ENCODE results near the gene PTPRCAP.
A peak's percentile ranks its signal among the peaks of the same experiment; 100 is the strongest.

Gene PTPRCAP

DNA sequence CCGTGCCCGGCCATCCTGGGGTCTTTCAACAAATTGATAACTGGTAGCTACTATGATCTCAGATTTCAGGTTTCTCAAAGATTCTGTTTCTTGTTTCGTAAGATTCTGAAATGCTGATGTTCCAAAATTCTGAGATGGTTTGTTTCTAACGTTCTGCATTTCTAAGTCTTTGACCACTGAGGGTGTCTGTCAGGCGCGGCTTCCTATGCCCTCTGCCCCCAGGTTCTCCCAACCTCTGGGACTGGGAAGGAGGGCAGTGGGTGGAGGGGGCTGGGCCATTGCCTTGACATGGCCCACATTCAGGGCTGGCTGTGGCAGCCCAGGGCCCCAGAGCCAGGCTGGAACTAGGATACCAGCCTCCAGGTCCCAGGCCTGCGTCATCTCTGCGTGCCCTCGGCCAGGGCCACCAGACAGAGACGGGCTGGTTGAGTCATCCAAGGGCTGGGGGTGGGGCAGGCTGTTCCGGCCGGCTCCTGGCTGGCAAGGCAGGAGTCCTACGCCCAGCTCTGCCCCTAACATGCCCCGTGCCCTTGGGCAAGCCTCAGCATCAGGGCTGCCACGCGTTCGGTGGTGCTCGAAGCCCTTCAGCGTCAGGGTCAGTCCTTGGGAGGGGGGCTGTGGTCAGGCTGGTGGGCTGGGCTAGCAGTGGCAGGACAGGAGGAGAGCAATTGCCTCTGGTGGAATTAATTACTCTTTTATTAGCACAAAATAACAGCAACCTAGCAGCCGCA is 26.4 kb upstream of the PTPRCAP start:
- Histone ChIP-seq H3K4me3 (ENCODE audit: low read depth in 1 of 2, low read length in 2 of 2) (peak overlapping the region; percentile 34 to 74), H3K4me1 (ENCODE audit: insufficient read depth, low read length) (peaks cover 33% of the 10 kb centered on the region), H3K36me3 (ENCODE audit: insufficient read depth, low read length) (no peaks in the 10 kb centered on the region), H3K9me3 (ENCODE audit: low read length) (no peaks in the 10 kb centered on the region), H3K27me3 (ENCODE audit: control insufficient read depth in 1 of 2, insufficient read depth in 2 of 2, low read length in 2 of 2) (no peaks in the 10 kb centered on the region), H3K27ac (ENCODE audit: low read depth, low read length) (peak overlapping the region; percentile 84), H3K9ac (ENCODE audit: low read length) (peak overlapping the region; percentile 76)

DNA sequence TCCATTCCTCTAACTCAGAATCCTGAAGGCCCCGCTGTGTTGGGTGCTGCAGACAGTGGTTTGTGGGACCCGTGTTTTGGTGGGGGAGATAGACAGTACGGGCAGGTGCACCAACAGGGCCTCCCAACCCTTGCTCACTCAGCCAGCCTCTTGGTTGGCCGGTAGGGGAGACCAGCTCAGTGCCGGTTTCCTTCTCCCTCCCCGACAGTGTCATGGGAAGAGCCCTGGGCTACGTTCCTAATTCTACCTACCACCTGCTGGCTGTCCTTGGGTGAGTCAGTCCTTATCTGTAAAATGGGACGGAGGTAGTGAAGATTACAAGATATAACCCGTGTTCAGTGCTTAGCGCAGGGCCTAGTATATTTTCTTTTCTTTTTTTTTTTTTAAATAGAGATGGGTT is 25.7 kb upstream of the PTPRCAP start:
- no peaks in the 10 kb centered on the region for H3K9me3 ChIP-seq (ENCODE audit: low read length)
- no peaks in the 10 kb centered on the region for H3K36me3 ChIP-seq (ENCODE audit: insufficient read depth, low read length)
- no peak overlapping the region for H3K27ac ChIP-seq (ENCODE audit: low read depth, low read length)
- H3K27me3 ChIP-seq (ENCODE audit: control insufficient read depth in 1 of 2, insufficient read depth in 2 of 2, low read length in 2 of 2), result no peaks in the 10 kb centered on the region
- H3K4me1 ChIP-seq (ENCODE audit: insufficient read depth, low read length), result peaks cover 31% of the 10 kb centered on the region
- no peak overlapping the region for H3K4me3 ChIP-seq (ENCODE audit: low read depth in 1 of 2, low read length in 2 of 2)
- no peak overlapping the region for H3K9ac ChIP-seq (ENCODE audit: low read length)

DNA sequence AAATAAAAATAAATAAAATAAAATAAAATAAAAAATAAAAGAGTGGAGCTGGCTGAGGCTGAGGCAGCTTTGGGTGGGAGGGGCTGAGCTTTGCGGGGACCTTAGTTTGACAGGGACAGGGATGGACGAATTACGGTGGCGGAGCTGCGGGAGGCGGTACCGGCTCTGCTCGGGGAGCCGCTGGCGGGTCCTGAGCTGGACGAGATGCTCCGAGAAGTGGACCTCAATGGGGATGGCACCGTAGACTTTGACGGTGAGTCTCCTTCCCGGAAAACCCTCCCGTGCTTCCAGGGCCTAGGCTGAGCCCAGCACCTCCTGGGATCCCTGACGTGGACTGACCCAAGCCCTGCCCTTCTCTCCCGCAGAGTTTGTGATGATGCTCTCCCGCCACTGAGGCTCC is 20.8 kb upstream of the PTPRCAP start:
- no peaks in the 10 kb centered on the region for H3K36me3 ChIP-seq (ENCODE audit: insufficient read depth, low read length)
- H3K9ac ChIP-seq (ENCODE audit: low read length), result no peak overlapping the region
- H3K27me3 ChIP-seq (ENCODE audit: control insufficient read depth in 1 of 2, insufficient read depth in 2 of 2, low read length in 2 of 2), result no peaks in the 10 kb centered on the region
- H3K9me3 ChIP-seq (ENCODE audit: low read length), result no peaks in the 10 kb centered on the region
- H3K4me1 ChIP-seq (ENCODE audit: insufficient read depth, low read length), result no peaks in the 10 kb centered on the region
- H3K27ac ChIP-seq (ENCODE audit: low read depth, low read length), result no peak overlapping the region
- H3K4me3 ChIP-seq (ENCODE audit: low read depth in 1 of 2, low read length in 2 of 2), result no peak overlapping the region

DNA sequence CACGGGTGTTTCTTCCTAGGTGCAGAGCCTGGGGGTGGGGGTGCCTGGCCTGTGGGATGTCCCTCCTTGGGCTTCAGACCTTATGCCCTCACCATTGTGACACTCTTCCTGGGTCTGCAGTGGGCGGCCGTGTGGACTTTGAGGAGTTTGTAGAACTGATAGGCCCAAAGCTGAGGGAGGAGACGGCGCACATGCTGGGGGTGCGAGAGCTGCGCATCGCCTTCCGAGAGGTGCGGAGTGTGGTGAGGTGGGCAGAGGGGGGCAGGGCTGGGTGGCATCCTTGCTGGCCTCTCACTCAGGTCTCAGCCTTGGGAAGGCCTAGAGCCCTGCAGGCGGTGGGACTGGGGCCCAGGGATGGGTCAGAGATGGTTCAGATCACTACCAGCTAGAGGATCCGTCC is 20.0 kb upstream of the PTPRCAP start:
- H3K9ac ChIP-seq (ENCODE audit: low read length), result no peak overlapping the region
- H3K36me3 ChIP-seq (ENCODE audit: insufficient read depth, low read length), result no peaks in the 10 kb centered on the region
- no peaks in the 10 kb centered on the region for H3K9me3 ChIP-seq (ENCODE audit: low read length)
- H3K4me3 ChIP-seq (ENCODE audit: low read depth in 1 of 2, low read length in 2 of 2), result no peak overlapping the region
- H3K27ac ChIP-seq (ENCODE audit: low read depth, low read length), result no peak overlapping the region
- H3K4me1 ChIP-seq (ENCODE audit: insufficient read depth, low read length), result no peaks in the 10 kb centered on the region
- H3K27me3 ChIP-seq (ENCODE audit: control insufficient read depth in 1 of 2, insufficient read depth in 2 of 2, low read length in 2 of 2), result no peaks in the 10 kb centered on the region

DNA sequence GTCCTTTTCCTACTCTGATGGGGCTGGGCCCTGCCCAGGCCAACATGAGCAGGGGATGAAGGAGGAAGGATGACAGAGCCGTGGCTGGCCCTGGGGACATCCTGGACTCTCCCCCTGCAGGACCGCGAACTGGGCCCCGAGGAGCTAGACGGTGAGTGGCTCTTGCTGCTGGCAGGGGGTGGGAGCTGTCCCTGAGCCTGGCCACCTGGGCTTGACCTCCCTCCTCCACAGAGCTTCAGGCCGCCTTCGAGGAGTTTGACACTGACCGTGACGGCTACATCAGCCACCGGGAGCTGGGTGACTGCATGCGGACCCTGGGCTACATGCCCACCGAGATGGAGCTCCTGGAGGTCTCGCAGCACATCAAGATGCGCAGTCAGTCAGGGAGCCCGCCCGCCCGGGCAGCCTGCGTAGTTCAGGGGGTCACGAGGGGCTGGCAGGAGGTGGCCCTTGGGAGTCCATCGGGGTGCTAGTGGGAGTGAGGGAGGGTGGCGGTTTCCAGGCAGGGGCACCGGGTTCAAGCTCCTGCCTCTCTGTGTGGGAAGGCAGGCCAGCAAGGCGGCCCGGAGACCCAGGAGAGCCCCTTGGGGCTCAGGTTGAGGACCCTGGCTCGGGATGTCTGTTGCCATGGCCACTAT is 18.7 kb upstream of the PTPRCAP start:
- Histone ChIP-seq H3K27me3 (ENCODE audit: control insufficient read depth in 1 of 2, insufficient read depth in 2 of 2, low read length in 2 of 2) (no peaks in the 10 kb centered on the region), H3K4me3 (ENCODE audit: low read depth in 1 of 2, low read length in 2 of 2) (no peak overlapping the region), H3K9me3 (ENCODE audit: low read length) (no peaks in the 10 kb centered on the region), H3K36me3 (ENCODE audit: insufficient read depth, low read length) (no peaks in the 10 kb centered on the region), H3K9ac (ENCODE audit: low read length) (no peak overlapping the region), H3K4me1 (ENCODE audit: insufficient read depth, low read length) (no peaks in the 10 kb centered on the region), H3K27ac (ENCODE audit: low read depth, low read length) (no peak overlapping the region)

DNA sequence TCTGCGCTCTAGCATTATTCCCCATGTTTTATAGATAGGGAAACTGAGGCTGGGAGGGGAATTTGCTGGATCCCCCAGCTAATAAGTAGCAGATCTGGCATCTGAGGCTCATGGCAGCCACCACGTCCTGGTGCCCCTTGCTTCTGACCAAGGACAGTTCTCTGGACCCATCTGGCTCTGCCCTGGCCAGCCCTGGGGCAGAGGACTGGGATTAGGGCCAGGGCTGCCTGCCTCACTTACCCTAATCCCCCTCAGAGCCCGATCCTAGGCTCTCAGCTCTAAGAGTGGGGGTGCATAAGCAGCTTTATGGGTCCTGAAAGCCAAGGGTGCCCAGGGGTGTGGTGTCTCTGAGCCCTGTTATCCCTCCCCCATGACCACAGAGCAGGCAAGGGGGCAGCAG is 17.6 kb upstream of the PTPRCAP start, which contains the start of gene CABP4:
Gene CABP4, plus strand, starts transcription at position 301 of the 400 bp plus-strand sequence. Its CDS starts 70 bp downstream, at position 371.
- no peak within 1 kb of the TSS for H3K4me3 ChIP-seq (ENCODE audit: low read depth in 1 of 2, low read length in 2 of 2)
- H3K27ac ChIP-seq (ENCODE audit: low read depth, low read length), result no peak within 1 kb of the TSS
- H3K4me1 ChIP-seq (ENCODE audit: insufficient read depth, low read length), result no peaks in the 10 kb centered on the region
- H3K9ac ChIP-seq (ENCODE audit: low read length), result no peak within 1 kb of the TSS
- no peaks in the 10 kb centered on the region for H3K9me3 ChIP-seq (ENCODE audit: low read length)
- no peaks in the 10 kb centered on the region for H3K27me3 ChIP-seq (ENCODE audit: control insufficient read depth in 1 of 2, insufficient read depth in 2 of 2, low read length in 2 of 2)
- no peaks in the 10 kb centered on the region for H3K36me3 ChIP-seq (ENCODE audit: insufficient read depth, low read length)

DNA sequence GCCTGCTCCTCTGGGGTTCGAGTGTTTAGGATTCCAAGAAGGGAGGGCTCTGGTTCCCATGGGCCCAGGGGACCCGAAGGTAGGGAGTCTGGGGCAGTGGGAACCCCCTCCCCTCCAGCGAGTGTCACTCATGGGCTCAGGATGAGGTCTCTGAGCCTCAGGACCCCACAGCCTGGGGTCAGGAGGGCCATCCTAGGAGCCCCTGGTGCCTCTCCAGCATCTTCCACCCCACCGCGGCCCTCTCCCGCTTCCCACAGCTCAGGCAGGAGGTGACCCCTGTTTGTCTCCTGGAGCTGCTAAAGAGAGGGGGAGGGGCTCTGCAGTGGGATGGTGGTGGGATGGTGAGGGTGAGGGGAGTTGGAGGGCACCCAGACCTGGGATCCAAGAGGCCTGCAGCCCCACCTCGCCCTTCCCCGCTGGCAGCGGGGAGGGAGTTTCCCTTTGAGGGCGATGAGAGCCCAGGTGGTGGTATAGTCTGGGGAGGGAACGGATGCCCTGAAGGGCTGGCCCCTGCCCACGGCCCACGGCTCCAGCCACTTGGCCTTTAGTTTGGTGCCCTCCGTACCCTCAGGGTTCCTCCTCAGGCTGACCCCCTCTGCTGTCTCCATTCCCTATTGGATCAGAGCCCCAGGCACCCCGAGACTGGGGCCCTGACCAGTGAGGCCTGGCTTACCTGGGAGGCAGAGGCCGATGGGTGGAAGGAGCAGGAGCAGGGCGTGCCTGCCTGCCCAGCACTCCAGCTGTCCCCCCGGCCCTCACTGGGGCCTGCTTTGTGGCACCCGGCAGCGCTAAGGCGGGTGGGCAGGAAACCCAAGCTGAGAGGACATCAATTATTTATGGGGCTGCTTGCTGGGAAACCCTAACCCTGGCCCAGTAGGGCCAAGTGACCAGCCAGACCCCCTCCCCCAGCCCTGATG is 16.6 kb upstream of the PTPRCAP start:
- Histone ChIP-seq H3K27ac (ENCODE audit: low read depth, low read length) (no peak overlapping the region), H3K27me3 (ENCODE audit: control insufficient read depth in 1 of 2, insufficient read depth in 2 of 2, low read length in 2 of 2) (no peaks in the 10 kb centered on the region), H3K36me3 (ENCODE audit: insufficient read depth, low read length) (no peaks in the 10 kb centered on the region), H3K4me1 (ENCODE audit: insufficient read depth, low read length) (no peaks in the 10 kb centered on the region), H3K9me3 (ENCODE audit: low read length) (no peaks in the 10 kb centered on the region), H3K4me3 (ENCODE audit: low read depth in 1 of 2, low read length in 2 of 2) (no peak overlapping the region), H3K9ac (ENCODE audit: low read length) (no peak overlapping the region)

DNA sequence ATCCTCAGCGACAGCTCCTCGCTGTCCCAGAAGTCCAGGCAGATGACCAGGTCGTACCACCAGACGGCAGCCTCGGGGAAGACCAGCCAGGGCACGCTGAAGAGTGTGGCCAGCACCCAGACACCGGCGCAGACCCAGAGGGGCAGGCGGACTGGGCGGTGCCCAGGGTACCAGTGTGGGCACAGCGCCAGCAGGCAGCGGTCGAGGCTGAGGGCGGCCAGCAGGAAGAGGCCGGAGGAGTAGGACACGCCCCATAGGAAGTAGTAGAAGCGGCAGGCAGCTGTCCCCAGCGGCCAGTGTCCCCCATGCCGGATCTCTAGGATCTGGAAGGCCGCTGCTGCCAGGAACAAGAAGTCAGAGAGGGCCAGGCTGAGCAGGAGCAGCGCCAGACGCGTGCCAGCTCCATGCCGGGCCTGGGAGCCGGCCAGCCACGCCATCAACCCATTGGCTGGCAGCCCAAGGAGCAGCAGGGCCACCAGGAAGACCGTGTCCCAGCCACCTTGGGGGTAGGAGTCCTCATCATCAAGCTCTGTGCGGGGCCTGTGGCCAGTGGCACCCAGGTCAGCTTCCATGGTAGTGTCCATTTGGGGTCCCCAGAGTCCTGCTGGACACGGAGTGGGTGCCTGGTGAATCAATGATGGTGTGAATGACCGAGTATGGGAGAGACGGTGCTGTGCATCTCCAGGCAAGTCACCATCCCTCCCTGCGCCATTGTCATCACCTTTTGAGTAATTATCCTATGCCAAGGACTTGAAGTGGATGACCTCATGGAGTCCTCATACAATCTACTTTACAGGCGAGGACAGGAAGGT is 14.9 kb upstream of the PTPRCAP start, which contains the start of gene GPR152:
Gene GPR152, minus strand, starts transcription at position 589 of the 812 bp plus-strand sequence. Its CDS starts 5 bp downstream, at position 584.
- no peaks in the 10 kb centered on the region for H3K27me3 ChIP-seq (ENCODE audit: control insufficient read depth in 1 of 2, insufficient read depth in 2 of 2, low read length in 2 of 2)
- no peaks in the 10 kb centered on the region for H3K9me3 ChIP-seq (ENCODE audit: low read length)
- H3K36me3 ChIP-seq (ENCODE audit: insufficient read depth, low read length), result no peaks in the 10 kb centered on the region
- no peak within 1 kb of the TSS for H3K4me3 ChIP-seq (ENCODE audit: low read depth in 1 of 2, low read length in 2 of 2)
- H3K9ac ChIP-seq (ENCODE audit: low read length), result no peak within 1 kb of the TSS
- no peak within 1 kb of the TSS for H3K27ac ChIP-seq (ENCODE audit: low read depth, low read length)
- no peaks in the 10 kb centered on the region for H3K4me1 ChIP-seq (ENCODE audit: insufficient read depth, low read length)

DNA sequence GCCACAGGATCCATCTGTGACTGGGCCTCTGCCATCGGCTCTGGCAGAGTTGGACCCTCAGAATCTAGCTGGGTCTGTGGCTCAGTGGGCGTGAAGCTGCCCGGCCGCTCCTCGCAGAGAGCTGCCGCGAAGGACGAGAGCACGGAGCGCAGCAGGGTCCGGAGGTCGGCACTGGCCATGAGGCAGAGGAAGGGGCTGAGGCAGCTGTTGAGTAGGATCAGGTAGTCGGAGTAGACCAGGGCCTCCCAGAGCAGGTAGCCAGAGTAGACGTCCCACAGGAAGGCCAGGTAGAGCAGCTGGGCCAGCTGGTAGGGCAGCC is 14.1 kb upstream of the PTPRCAP start:
- no peak overlapping the region for H3K27ac ChIP-seq (ENCODE audit: low read depth, low read length)
- H3K4me1 ChIP-seq (ENCODE audit: insufficient read depth, low read length), result no peaks in the 10 kb centered on the region
- H3K36me3 ChIP-seq (ENCODE audit: insufficient read depth, low read length), result no peaks in the 10 kb centered on the region
- no peaks in the 10 kb centered on the region for H3K9me3 ChIP-seq (ENCODE audit: low read length)
- no peak overlapping the region for H3K4me3 ChIP-seq (ENCODE audit: low read depth in 1 of 2, low read length in 2 of 2)
- H3K9ac ChIP-seq (ENCODE audit: low read length), result no peak overlapping the region
- H3K27me3 ChIP-seq (ENCODE audit: control insufficient read depth in 1 of 2, insufficient read depth in 2 of 2, low read length in 2 of 2), result no peaks in the 10 kb centered on the region

DNA sequence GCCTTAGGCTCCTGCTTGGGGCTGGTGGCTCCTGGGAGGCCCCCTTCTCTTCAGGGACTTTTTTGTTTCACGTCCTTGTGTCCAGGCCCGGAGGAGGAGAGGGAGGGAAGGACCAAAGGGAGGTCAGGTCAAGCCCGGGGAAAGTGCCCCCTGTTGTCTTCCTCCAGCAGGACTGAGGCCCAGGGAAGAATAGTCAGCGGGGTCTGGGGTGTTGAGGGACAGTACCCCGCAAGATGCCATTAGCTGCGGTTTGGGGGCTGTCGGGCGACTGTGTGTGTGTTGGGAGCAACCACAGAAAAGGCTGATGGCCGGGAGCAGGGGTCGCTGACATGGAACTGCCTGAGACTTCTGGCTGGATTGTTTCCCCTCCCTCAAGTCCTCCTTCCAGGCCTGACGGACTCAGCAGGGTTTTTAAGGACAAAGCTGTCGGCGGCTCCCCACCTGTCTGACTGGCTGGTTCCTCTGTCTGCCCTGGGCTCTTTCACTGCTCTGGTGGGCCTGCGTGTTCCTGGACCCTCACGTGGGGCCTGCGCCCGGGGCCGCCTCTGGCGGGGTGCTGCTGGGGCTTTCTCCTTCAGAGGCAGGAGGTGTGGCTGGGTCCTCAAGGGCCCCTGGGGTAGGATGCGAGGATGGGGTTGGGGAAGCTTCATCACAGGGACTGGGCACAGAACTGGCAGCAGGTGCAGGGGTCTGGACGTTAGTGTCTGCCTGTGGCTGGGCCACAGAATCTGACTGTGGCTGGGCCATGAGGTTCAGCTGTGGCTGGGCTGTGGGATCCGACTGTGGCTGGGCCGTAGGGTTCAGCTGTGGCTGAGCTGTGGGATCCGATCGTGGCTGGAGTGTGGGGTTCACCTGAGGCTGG is 13.5 kb upstream of the PTPRCAP start:
- H3K36me3 ChIP-seq (ENCODE audit: insufficient read depth, low read length), result no peaks in the 10 kb centered on the region
- no peak overlapping the region for H3K9ac ChIP-seq (ENCODE audit: low read length)
- no peak overlapping the region for H3K27ac ChIP-seq (ENCODE audit: low read depth, low read length)
- no peak overlapping the region for H3K4me3 ChIP-seq (ENCODE audit: low read depth in 1 of 2, low read length in 2 of 2)
- no peaks in the 10 kb centered on the region for H3K27me3 ChIP-seq (ENCODE audit: control insufficient read depth in 1 of 2, insufficient read depth in 2 of 2, low read length in 2 of 2)
- H3K9me3 ChIP-seq (ENCODE audit: low read length), result no peaks in the 10 kb centered on the region
- no peaks in the 10 kb centered on the region for H3K4me1 ChIP-seq (ENCODE audit: insufficient read depth, low read length)

All from muscle layer of colon (tissue), 2 donors.